Measurements from ENCODE around the gene CDH13. TPM values are rescaled to one million over a fixed set of nuclear protein-coding genes. Genes with fewer than 3 reads are reported as not detected.

Gene CDH13
- total and polyA plus RNA-seq, 7 donors: 6.1 to 30.7 (median 22.8) TPM

- WGBS, 3 donors: 26 to 46% (median 38%) methylated on average over 6 of the region's 6 CpGs
- Histone ChIP-seq H3K36me3 (ENCODE audit: insufficient read depth in 1 of 2, low read depth in 1 of 2) (no peaks in the 10 kb centered on the region), H3K9me3 (no peaks in the 10 kb centered on the region), H3K27me3 (ENCODE audit: insufficient read depth in 3 of 3, low read length in 2 of 3) (no peaks in the 10 kb centered on the region), H3K27ac (no peak overlapping the region), H3K4me3 (no peak overlapping the region), H3K4me1 (peaks cover 11% of the 10 kb centered on the region)
- TF ChIP-seq CTCF (IDR thresholded peaks at IDR 0.05): no peak
- DNase-seq (no peak), ATAC-seq (no peak)
- intact Hi-C loops (cut with DNase I): loop anchor here in 1 of 2 donors (10.0 kb wide), 1 partner anchor 57 kb away; no protein-coding TSS in a partner anchor
Observed at GRCh38 chr16:82857693-82858365, 231.1 kb downstream of the CDH13 start.

GRCh38 chr16:82859662-82860061 is 232.9 kb downstream of the CDH13 start:
- H3K27me3 ChIP-seq (ENCODE audit: insufficient read depth in 3 of 3, low read length in 2 of 3): no peaks in the 10 kb centered on the region
- intact Hi-C loops (cut with DNase I): loop anchor here in 1 of 2 donors (10.0 kb wide), 1 partner anchor 55 kb away; no protein-coding TSS in a partner anchor
- no peak overlapping the region for H3K27ac ChIP-seq
- H3K4me1 ChIP-seq: peaks cover 11% of the 10 kb centered on the region
- H3K4me3 ChIP-seq: no peak overlapping the region
- no peaks in the 10 kb centered on the region for H3K9me3 ChIP-seq
- DNase-seq: no peak
- no peaks in the 10 kb centered on the region for H3K36me3 ChIP-seq (ENCODE audit: insufficient read depth in 1 of 2, low read depth in 1 of 2)
- no peak for TF ChIP-seq CTCF (IDR thresholded peaks at IDR 0.05)
- WGBS, 3 donors: 80 to 88% (median 88%) methylated on average over 6 of the region's 6 CpGs
- no peak for ATAC-seq

- Histone ChIP-seq H3K9me3 (no peaks in the 10 kb centered on the region), H3K27me3 (ENCODE audit: insufficient read depth in 3 of 3, low read length in 2 of 3) (no peaks in the 10 kb centered on the region), H3K4me3 (no peak overlapping the region), H3K4me1 (peaks cover 11% of the 10 kb centered on the region), H3K36me3 (ENCODE audit: insufficient read depth in 1 of 2, low read depth in 1 of 2) (no peaks in the 10 kb centered on the region), H3K27ac (no peak overlapping the region)
- intact Hi-C loops (cut with DNase I): no loop called here
- no peak for DNase-seq
- ATAC-seq: no peak
- 86 to 98% (median 86%) methylated on average over 7 of the region's 7 CpGs for WGBS, 3 donors
- no peak for TF ChIP-seq CTCF (IDR thresholded peaks at IDR 0.05)
Observed at GRCh38 chr16:82860071-82860470, 233.3 kb downstream of the CDH13 start.

GRCh38 chr16:82862057-82862456 is 235.3 kb downstream of the CDH13 start:
- peaks cover 11% of the 10 kb centered on the region for H3K4me1 ChIP-seq
- intact Hi-C loops (cut with DNase I): no loop called here
- H3K9me3 ChIP-seq: no peaks in the 10 kb centered on the region
- no peak for ATAC-seq
- no peak overlapping the region for H3K4me3 ChIP-seq
- no peaks in the 10 kb centered on the region for H3K27me3 ChIP-seq (ENCODE audit: insufficient read depth in 3 of 3, low read length in 2 of 3)
- H3K27ac ChIP-seq: no peak overlapping the region
- H3K36me3 ChIP-seq (ENCODE audit: insufficient read depth in 1 of 2, low read depth in 1 of 2): no peaks in the 10 kb centered on the region
- no peak for DNase-seq
- TF ChIP-seq CTCF (IDR thresholded peaks at IDR 0.05): no peak
- 67 to 78% (median 77%) methylated on average over 1 of the region's 1 CpG for WGBS, 3 donors

Measured in psoas muscle (tissue), 8 donors.